CD14-positive monocyte (primary cell): ENCODE measurements around the gene TAF4. TPM values are rescaled to one million over a fixed set of nuclear protein-coding genes. Genes with fewer than 3 reads are reported as not detected.

Experiments
- DNase-seq, 3 donors: peaks; one replicate each; pipeline ENCODE4 v3.0.0-alpha.2; 2011 to 2022
- H2AFZ ChIP-seq: 2 replicates; pipeline ENCODE4 v1.6.0; 2012; ENCODE audit warnings: mild to moderate bottlenecking, low read depth, low read length, inconsistent platforms; ENCODE audit not compliant: insufficient read depth, poor library complexity, severe bottlenecking
- H3K27ac ChIP-seq, 2 donors: 1 replicate in 1 of 2; 2 replicates in 1 of 2; pipeline ENCODE4 v1.5.1; 2012 to 2013; ENCODE audit warnings: low read length in 2 of 2, control low read depth in 1 of 2, inconsistent platforms in 1 of 2, low read depth in 1 of 2, mild to moderate bottlenecking in 1 of 2
- H3K27me3 ChIP-seq, 2 donors: one replicate each; pipeline versions ENCODE4 v1.6.0 to v1.6.1; 2011 to 2013; ENCODE audit warnings: low read length in 2 of 2; ENCODE audit not compliant: control insufficient read depth in 2 of 2, insufficient read depth in 2 of 2
- H3K36me3 ChIP-seq, 2 donors: replicated peaks in 1 of 2; 1 replicate in 1 of 2; 2 replicates in 1 of 2; pipeline versions ENCODE4 v1.5.1 to v1.6.1; 2012 to 2013; ENCODE audit warnings: low read length in 2 of 2, control low read depth in 1 of 2, inconsistent platforms in 1 of 2, mild to moderate bottlenecking in 1 of 2; ENCODE audit not compliant: insufficient read depth in 2 of 2, control insufficient read depth in 1 of 2
- H3K4me1 ChIP-seq, 2 donors: 1 replicate in 1 of 2; 2 replicates in 1 of 2; pipeline versions ENCODE4 v1.5.1 to v1.6.1; 2012 to 2013; ENCODE audit warnings: low read length in 2 of 2, control low read depth in 1 of 2, inconsistent platforms in 1 of 2, mild to moderate bottlenecking in 1 of 2, moderate library complexity in 1 of 2; ENCODE audit not compliant: insufficient read depth in 2 of 2, control insufficient read depth in 1 of 2
- H3K4me2 ChIP-seq: replicated peaks from 2 replicates; pipeline ENCODE3; 2012; ENCODE audit warnings: low read length, moderate library complexity, mild to moderate bottlenecking; ENCODE audit not compliant: poor library complexity, severe bottlenecking; ENCODE audit errors: extremely low read depth
- H3K4me3 ChIP-seq, 3 experiments: fragments of 200-600 bp in 1 of 3; sonication (generic) in 1 of 3; replicated peaks in 1 of 3; 1 replicate in 2 of 3; 2 replicates in 1 of 3; pipeline ENCODE4 v1.5.1; 2011 to 2013; ENCODE audit warnings: low read length in 3 of 3, mild to moderate bottlenecking in 3 of 3, control low read depth in 2 of 3, low read depth in 2 of 3, inconsistent platforms in 1 of 3, moderate library complexity in 1 of 3
- H3K79me2 ChIP-seq: 2 replicates; pipeline ENCODE4 v1.6.0; 2012; ENCODE audit warnings: mild to moderate bottlenecking, control low read depth, inconsistent platforms, low read length, moderate library complexity; ENCODE audit not compliant: insufficient read depth
- H3K9ac ChIP-seq: 2 replicates; pipeline ENCODE4 v1.6.0; 2017; ENCODE audit warnings: low read length, mild to moderate bottlenecking; ENCODE audit not compliant: insufficient read depth, poor library complexity, severe bottlenecking
- H3K9me3 ChIP-seq, 2 donors: replicated peaks in 1 of 2; 1 replicate in 1 of 2; 2 replicates in 1 of 2; pipeline versions ENCODE4 v1.5.1 to v1.6.1; 2012 to 2013; ENCODE audit warnings: low read length in 2 of 2, control low read depth in 1 of 2; ENCODE audit not compliant: control insufficient read depth in 1 of 2, insufficient read depth in 1 of 2
- H4K20me1 ChIP-seq: 2 replicates; pipeline ENCODE4 v1.6.0; 2012; ENCODE audit warnings: mild to moderate bottlenecking, low read length, control low read depth, moderate library complexity; ENCODE audit not compliant: insufficient read depth
- H3K27ac Mint-ChIP-seq, 7 donors: one replicate each; pipeline ENCODE4 v1.8.0; 2020; ENCODE audit warnings: mild to moderate bottlenecking in 7 of 7, mixed read lengths in 7 of 7, moderate library complexity in 6 of 7, inconsistent platforms in 2 of 7
- H3K27me3 Mint-ChIP-seq, 3 donors: one replicate each; pipeline ENCODE4 v1.8.0; 2021 to 2022; ENCODE audit warnings: low read depth in 3 of 3, mild to moderate bottlenecking in 3 of 3, mixed read lengths in 3 of 3, moderate library complexity in 3 of 3, inconsistent platforms in 1 of 3
- H3K36me3 Mint-ChIP-seq, 2 donors: one replicate each; pipeline ENCODE4 v1.8.0; 2020; ENCODE audit warnings: mixed read lengths in 2 of 2, inconsistent platforms in 1 of 2, mild to moderate bottlenecking in 1 of 2
- H3K4me1 Mint-ChIP-seq: one replicate; pipeline ENCODE4 v1.8.0; 2020; ENCODE audit warnings: mild to moderate bottlenecking, mixed read lengths
- H3K4me3 Mint-ChIP-seq, 2 donors: one replicate each; pipeline ENCODE4 v1.8.0; 2020; ENCODE audit warnings: mild to moderate bottlenecking in 2 of 2, mixed read lengths in 2 of 2, moderate library complexity in 1 of 2
- H3K9me3 Mint-ChIP-seq, 7 donors: one replicate each; pipeline ENCODE4 v1.8.0; 2020 to 2022; ENCODE audit warnings: mixed read lengths in 7 of 7, mild to moderate bottlenecking in 6 of 7, moderate library complexity in 6 of 7, inconsistent platforms in 2 of 7
- CTCF ChIP-seq: fragments of 200-600 bp; IDR thresholded peaks from one replicate; pipeline ENCODE4 v1.8.0; 2022; ENCODE audit warnings: antibody characterized with exemption, mild to moderate bottlenecking
- WGBS: methylation state at CpG from one replicate; pipeline ENCODE4 v1.1.5; 2013; ENCODE audit warnings: missing lambda C conversion rate; ENCODE audit not compliant: insufficient coverage; 5-methylcytosine and 5-hydroxymethylcytosine counted together
- intact Hi-C, 2 donors: fragments of 100-400 bp; cut with micrococcal nuclease; formaldehyde crosslinking; loops; one replicate each; pipeline versions ENCODE4 v1.15.0 to v1.15.1; 2023
- polyA plus RNA-seq, 3 donors: library from polyadenylated mRNA; depleted of rRNA in 1 of 3; unstranded in 2 of 3; stranded (reverse) in 1 of 3; fragments of 300-500 nt in 2 of 3; fragments of >200 nt in 1 of 3; fragmentation: Illumina TruSeq in 2 of 3; gene quantifications; 1 replicate in 2 of 3; 2 replicates in 1 of 3; pipeline ENCODE4 v1.2.3, GENCODE V29; 2012 to 2021

Gene TAF4
- polyA plus RNA-seq, 3 donors: 0.48 to 14.9 (median 0.99) TPM

GRCh38 chr20:61953037-61954021 lies 112.4 kb downstream of the TAF4 start:
- no peaks in the 10 kb centered on the region for H3K79me2 ChIP-seq
- no peaks in the 10 kb centered on the region for H3K9me3 ChIP-seq
- intact Hi-C loops: no loop called here
- WGBS: 92% methylated on average over 18 of the region's 20 CpGs
- no peak overlapping the region for H3K4me2 ChIP-seq
- H2AFZ ChIP-seq: no peak overlapping the region
- no peaks in the 10 kb centered on the region for H3K27me3 ChIP-seq
- no peak for TF ChIP-seq CTCF
- no peaks in the 10 kb centered on the region for H3K36me3 Mint-ChIP-seq
- H3K4me3 Mint-ChIP-seq: no peak overlapping the region
- no peak overlapping the region for H3K27ac ChIP-seq
- H3K9ac ChIP-seq: no peak overlapping the region
- no peaks in the 10 kb centered on the region for H4K20me1 ChIP-seq
- H3K27ac Mint-ChIP-seq: no peak overlapping the region
- H3K9me3 Mint-ChIP-seq: peaks cover 0 to 10% (median 2%) of the 10 kb centered on the region in 7 donors
- H3K4me3 ChIP-seq: no peak overlapping the region
- peaks cover 2 to 16% (median 6%) of the 10 kb centered on the region in 3 donors for H3K27me3 Mint-ChIP-seq
- H3K36me3 ChIP-seq: no peaks in the 10 kb centered on the region
- DNase-seq: no peak
- no peaks in the 10 kb centered on the region for H3K4me1 Mint-ChIP-seq
- no peaks in the 10 kb centered on the region for H3K4me1 ChIP-seq

- Mint-ChIP-seq H3K27me3 (peaks cover 2 to 11% (median 6%) of the 10 kb centered on the region in 3 donors), H3K27ac (peak overlapping the region in 2 of 7 donors; percentile 66 to 83), H3K4me3 (no peak overlapping the region), H3K36me3 (no peaks in the 10 kb centered on the region), H3K4me1 (no peaks in the 10 kb centered on the region), H3K9me3 (peaks cover 0 to 18% (median 6%) of the 10 kb centered on the region in 7 donors)
- no peaks in the 10 kb centered on the region for H3K9me3 ChIP-seq
- H2AFZ ChIP-seq: no peak overlapping the region
- no peak overlapping the region for H3K9ac ChIP-seq
- H3K36me3 ChIP-seq: no peaks in the 10 kb centered on the region
- whole genome bisulfite sequencing: 35% methylated on average over 18 of the region's 22 CpGs
- no peaks in the 10 kb centered on the region for H3K4me1 ChIP-seq
- no peak overlapping the region for H3K4me2 ChIP-seq
- no peak overlapping the region for H3K27ac ChIP-seq
- intact Hi-C loops: no loop called here
- H4K20me1 ChIP-seq: no peaks in the 10 kb centered on the region
- H3K4me3 ChIP-seq: no peak overlapping the region
- TF ChIP-seq CTCF: no peak
- H3K79me2 ChIP-seq: no peaks in the 10 kb centered on the region
- H3K27me3 ChIP-seq: no peaks in the 10 kb centered on the region
- DNase-seq: no peak
Observed at GRCh38 chr20:61951695-61952533, 113.8 kb downstream of the TAF4 start.
